G401.6 (cell line): ENCODE data around the gene CCDC174.

Experiments used
- FAIRE-seq: peaks from 2 replicates; lab custom pipeline; 2012; peaks lifted over from hg19 to GRCh38; lab: Jason Lieb, UNC

Gene CCDC174

DNA sequence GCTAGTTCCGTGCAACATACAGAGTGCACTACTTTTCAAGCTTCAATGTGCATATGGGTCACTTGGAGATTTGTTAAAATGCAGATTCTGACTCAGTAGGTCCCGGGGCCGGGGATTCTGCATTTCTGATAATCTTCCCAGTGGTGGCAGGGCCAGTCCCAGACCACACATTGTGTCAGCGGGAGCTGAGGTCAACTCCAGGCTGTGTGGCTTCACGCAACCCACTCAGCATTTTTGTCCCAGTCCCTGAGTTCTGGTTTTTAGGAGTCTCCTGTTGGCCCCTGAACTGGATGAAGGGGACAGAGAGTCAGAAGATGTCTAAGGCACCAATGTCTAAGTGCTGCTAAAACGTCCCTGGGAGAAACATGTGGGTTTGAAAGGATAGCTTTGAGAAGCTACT is 26.1 kb upstream of the CCDC174 start:
- no peak for FAIRE-seq

DNA sequence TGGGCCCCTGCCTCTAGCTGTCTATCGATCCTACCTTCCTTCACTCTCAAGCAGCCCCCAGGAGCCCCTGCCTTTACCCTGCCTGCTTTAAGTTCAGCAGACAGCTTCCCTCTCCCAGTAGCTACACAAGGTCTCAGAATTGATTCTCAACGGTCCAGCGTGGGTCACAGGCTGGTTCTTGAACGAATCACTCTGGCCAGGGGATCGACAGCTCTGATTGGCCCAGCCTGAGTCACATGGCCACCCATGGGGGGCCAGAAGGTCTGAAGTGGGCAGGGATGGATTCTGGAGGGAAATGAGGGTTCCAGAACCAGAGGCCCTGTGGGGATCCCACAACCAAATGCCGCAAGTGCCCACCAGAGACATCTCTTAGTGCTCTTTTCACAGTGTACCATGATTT is 23.7 kb upstream of the CCDC174 start:
- FAIRE-seq: no peak

DNA sequence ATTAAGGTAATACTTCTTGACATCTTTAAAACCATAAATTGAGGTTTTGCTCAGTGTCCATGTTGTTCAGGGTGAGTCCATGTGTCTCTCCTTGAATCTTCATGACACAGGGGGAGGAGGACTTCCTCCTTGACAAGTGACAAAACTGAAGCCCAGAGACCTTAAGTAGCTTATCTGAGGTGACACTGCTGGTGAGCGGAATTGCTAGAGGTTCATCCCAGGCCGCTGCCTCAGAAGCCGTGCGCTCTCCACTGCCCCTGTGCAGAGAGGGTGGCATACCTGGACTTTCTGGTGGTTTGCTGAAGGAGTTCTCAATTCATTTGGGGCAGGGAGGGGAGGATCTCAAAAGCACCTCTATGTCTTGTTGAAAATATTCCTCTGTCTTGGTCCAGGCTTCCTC is 23.2 kb upstream of the CCDC174 start:
- FAIRE-seq: no peak

DNA sequence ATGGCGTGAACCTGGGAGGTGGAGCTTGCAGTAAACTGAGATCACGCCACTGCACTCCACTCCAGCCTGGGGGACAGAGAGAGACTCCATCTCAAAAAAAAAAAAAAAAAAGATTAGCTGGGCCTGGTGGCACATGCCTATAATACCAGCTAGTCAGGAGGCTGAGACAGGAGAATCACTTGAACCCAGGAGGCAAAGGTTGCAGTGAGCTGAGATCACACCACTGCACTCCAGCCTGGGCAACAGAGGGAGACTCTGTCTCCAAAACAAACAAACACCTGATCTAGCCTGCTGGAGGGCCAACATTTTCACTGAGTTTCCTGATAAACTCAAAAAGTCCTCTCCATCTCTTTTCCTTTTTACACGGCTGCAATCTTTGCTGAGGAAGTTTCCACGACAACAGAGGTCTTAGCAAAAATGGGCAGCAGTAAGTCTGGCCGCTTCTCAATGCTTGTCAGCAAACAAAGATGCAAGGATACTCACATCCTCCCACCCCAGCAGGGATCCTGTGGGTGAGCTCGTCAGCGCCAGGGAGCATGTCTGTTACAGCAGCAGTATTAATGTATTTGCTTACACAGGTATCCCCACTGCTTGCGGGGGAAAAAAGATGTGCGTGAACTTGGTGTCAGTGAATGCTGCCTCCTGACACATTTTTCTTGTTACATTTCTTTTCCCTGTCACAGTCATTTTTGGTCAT is 21.0 kb upstream of the CCDC174 start:
- FAIRE-seq: no peak

DNA sequence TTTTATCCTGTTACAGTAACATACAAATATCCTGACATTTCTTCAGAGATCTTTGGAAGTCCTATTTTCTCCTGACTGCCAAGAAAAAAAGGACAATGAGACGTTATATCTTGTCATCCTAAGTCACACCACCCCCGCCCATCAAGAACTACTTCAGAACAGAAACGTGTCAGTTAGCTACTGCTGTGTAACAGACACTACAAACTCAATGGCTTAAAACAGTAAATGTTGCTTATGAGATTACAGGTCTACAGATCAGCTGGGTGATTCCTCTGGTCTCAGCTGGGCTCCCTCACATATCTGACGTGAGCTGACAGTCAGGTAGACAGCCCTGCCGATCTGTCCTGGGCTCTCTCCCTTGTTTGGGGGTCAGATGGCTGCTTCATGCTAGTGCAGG is 20.5 kb upstream of the CCDC174 start:
- FAIRE-seq: no peak

DNA sequence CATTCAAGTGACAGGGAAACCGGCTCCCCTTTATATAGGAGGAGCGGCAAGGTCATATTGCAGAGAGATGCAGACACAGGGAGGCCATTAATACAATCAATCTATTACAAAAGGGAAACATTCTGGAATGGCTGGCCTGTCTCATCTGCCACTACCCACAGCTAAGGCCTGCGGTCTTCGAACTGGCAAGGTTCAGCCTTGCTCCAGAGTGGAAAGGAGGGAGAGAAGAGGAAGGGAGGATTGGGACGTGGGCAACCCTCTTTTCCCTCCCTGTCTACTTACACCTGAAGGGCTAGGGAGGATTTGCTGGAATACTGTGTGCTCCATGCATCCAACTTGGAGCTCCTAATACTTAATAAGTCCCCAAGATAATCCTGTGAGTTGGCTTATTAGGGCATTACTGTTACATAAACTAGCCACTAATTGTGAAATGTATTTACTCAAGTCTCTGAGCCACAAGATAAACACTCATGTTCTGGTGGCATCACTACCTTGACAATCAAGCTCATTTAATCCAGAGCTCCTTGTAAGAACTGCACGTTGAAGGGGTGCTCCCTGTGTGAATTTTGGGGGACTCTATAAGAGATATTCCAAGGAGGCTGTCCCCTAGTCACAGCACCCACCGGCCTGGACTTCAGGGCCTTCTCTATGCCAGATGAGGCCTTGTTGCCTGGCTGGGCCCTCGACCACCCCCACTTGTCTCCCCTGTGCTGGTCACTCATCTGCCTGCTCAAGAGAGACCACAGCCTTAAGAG is 19.7 kb upstream of the CCDC174 start:
- FAIRE-seq: no peak

DNA sequence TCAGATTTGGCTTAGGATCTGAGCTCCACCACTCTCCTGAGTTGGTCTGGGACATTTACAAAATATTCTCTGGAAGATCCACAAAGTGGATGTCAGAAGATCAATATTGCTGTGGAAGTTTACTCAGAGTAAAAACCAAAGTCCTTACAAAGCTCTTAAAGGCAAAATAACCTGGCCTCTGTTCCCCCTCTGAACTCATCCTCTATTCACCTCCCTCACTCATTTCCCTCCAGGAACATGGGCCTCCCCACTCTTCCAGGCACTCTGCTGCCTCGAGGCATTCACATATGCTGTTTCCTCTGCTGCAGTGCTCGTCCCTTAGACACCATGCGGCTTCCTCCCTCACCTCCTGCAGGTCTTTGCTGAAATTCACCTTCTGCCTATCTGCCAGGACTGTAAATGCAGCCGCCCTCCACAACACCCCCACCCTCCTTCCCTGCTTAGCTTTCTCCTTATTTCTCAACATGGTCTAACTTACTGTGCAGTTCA is 19.1 kb upstream of the CCDC174 start:
- no peak for FAIRE-seq

DNA sequence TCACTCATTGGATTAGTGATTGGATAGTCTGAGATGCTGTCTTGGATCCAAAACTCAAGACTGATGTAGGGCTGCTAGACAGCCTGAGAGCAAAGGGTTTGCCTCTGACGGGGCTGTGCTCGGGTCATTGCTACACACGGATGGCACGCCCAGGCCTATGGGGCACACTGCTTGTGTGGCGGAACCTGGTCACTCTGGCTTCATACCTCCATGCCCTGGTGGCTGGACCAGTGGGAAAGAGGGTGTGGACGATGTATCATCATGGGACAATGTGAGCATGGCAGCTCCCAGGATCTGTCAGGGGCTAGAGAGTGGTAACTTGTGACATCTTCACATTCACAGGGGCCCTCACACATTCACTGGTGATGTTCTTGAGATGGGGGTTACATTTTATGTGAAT is 18.1 kb upstream of the CCDC174 start:
- FAIRE-seq: no peak

DNA sequence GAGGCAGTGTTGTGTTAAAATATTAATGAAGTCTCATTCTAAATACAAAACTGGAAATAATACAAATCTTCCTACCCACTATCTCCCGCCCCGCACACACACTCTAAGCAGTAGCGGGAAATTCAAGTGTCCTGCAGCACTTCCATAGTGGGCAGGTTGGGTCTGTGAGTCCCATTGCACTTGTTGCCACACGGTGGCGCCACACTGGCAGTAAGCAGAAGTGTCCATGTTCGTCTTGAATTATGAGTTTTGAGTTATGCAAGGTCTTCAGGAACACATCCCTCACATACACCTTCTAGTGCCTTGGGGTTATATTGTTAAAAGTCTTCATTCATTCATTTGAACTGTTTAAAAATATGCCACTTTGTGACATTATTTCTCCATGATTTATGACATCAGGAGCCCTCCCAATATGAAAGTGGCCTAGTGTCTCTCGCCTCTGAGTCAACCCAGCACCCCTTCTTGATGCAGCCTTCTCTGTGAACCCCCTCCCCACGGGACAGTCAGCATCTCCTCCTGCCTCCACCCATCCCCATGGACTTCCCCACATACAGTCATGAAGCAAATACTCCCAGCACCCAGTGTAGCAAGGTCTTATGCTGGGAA is 17.6 kb upstream of the CCDC174 start:
- FAIRE-seq: no peak

DNA sequence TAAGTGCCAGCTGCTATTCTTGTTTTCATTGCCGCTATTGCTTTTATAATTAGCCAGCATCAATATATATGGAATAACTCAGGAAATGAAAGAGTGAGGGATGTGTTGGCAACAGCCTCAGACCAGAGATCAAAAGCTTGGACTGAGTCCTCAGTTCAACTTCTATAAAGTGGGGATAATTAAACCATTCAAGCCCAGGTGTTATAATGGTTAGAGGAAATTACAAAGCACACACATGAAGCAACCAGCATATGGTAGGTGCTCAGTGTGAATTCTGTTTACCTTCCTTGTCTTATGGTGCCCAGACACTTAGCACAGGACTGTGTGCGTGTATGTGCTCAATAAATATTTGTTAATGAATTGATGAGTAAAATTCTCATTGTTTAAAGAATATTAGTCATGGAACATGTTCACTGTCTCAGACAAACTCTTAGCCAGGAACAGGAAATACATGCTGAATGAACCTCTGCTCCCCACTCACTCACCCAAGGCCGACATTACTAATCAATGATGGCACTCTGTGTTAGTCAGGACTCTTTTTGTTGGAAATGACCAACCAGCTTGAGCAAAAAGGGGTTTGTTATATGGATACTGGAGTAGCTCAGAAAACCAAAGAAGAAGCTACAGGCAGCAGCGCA is 16.7 kb upstream of the CCDC174 start:
- FAIRE-seq: no peak

DNA sequence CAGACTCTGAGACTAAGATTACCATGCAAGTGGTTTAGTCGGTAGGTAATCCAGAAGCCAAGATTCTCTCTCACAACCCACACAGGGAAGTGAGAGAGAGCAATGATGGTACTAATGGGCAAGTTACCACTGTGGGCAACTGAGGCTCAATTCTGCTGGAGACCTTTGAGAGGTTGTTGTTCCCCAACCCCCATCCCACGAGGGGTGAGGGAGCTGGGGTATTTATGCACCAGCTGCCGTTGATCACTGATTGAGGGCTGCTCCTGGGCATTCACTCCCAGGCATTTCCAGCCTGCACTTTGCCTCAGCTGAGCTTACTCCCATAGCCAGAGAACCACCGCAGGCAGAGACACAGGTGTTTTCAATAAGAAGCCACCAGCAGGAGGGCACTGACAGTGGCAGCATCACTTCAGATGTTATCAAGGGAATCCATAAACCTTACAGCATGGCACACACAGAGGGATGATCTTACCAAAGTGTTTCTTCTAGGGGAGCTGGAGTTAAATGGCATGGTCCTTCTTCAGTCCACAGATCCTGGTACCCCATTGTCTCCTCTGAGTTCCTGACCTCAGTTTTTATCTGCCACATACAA is 15.0 kb upstream of the CCDC174 start:
- FAIRE-seq: no peak

DNA sequence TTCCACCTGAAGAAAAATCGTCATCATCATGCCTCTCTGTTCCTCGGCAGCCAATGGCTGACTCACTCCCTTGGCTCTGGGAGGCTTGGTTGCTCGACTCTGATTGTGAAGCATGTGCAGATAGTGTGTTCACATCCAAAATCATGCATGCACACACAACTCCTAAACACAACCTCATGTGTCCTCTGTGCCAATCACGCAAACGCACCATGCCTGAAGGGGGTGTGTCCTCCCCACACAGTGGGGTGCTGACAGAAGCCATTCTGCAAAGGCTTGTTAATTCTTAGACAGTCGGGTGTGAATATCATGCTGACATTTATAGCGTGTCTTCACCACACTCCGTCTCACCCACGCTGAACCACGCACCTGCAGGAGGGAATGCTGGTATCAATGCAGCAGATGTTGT is 11.4 kb upstream of the CCDC174 start:
- no peak for FAIRE-seq

DNA sequence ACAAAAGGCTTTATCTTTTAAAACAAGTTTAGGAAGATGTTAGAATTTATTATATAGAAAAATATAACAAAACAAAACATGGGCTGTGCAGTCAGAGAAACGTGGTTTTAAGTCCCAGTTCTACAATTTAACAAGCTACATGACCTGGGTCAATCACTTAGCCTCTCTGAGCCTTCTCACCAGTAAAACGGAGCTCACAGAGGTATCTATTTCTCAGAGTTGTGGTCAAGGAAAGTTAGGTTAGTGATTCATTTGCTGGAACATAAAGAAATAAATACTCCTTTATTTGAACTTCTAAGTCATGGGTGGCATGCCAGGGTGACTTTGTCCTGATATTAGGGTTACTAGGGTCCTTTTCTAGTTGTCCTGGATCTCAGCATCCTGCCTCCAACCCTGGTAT is 10.8 kb upstream of the CCDC174 start:
- no peak for FAIRE-seq

DNA sequence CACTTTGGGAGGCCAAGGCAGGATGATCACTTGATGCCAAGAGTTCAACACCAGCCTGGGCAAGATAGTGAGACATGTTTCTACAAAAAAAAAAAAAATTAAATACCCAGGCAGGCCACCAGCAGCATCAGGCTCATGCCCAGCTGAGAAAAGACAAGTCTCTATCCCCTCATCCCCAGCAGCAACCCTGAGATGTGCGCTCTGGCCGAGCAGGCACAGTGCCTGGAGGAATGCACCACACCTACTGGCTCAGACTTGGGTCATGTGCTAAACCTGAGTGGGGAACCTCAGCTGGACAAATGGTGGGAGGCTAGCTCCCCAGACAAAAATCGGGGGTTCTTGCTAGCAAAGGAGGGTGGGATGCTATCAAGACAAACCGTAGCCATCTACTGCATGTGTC is 10.2 kb upstream of the CCDC174 start:
- no peak for FAIRE-seq

DNA sequence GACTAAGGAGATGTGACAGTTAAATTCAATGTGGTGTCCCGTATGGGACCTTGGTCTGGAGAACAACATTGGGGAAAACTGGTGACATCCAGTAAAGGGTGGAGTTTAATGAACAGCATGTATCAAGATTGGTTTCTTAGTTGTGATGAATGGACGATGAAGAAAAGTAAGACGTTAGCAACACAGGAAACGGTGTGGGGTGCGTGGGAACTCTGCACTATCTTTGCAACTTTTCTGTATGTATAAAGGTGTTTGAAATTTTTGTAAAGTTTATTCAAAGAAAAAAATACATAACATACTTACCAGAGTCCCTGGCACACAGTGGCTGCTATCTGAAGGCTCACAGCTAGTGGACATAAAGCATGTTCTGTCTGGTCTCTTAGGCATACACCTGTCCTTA is 6.1 kb upstream of the CCDC174 start:
- no peak for FAIRE-seq

DNA sequence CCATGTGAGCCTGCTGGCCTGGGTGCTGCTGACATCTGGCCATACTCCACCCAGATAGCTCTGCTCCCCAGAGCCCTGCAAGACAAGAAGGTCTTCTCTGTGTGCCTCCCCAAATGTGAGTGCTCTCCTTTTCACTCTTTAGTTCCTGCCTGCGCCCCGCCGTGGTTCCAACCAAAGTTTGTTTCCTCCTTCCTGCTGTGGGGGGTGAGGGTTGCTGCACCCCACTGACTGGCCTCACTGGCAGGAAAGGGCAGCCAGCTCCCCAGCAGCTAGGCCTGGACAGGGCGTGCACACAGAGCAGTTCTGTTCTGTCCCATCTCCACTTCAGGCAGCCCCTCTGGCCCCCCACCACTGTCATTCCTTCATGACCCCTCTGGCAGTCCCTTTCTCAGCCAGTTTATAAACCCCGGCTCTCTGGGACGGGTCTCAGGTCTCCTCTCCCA is 5.4 kb upstream of the CCDC174 start:
- FAIRE-seq: no peak

DNA sequence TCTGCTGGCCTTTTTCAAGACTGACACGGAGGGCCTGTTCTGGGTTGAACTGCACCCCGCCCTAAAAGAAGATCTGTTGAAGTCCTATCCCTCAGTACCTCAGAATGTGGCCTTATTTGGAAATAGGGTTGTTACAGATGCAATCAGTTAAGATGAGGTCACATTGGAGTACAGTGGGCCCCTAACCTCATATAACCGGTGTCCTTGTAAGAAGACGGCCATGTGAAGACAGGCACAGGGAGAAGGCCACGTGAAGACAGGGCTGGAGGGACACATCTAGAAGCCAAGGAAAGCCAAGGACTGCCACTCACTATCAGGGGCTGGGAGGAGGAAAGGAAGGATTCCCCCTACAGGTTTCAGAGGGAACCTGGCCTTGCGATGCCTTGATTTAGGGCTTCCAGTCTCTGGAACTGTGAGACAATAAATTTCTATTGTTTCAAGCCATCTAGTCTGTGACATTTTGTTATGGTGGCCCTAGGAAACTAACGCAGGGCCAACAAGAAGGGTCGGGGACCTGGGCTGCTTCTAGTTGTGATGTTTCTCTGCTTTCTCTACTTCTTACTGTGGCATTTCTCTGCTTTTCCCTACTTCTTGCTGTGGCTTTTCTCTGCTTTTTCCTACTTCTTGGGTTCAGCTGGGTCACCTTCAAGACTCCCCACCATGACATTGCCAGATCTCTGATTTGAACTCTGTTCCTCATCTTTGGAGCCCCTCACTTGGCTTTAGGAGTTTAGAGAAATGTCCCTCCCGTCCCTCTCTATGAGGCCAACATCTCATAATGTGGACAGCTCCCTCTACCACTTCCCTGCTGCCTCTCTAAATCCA is 4.8 kb upstream of the CCDC174 start:
- FAIRE-seq: no peak

DNA sequence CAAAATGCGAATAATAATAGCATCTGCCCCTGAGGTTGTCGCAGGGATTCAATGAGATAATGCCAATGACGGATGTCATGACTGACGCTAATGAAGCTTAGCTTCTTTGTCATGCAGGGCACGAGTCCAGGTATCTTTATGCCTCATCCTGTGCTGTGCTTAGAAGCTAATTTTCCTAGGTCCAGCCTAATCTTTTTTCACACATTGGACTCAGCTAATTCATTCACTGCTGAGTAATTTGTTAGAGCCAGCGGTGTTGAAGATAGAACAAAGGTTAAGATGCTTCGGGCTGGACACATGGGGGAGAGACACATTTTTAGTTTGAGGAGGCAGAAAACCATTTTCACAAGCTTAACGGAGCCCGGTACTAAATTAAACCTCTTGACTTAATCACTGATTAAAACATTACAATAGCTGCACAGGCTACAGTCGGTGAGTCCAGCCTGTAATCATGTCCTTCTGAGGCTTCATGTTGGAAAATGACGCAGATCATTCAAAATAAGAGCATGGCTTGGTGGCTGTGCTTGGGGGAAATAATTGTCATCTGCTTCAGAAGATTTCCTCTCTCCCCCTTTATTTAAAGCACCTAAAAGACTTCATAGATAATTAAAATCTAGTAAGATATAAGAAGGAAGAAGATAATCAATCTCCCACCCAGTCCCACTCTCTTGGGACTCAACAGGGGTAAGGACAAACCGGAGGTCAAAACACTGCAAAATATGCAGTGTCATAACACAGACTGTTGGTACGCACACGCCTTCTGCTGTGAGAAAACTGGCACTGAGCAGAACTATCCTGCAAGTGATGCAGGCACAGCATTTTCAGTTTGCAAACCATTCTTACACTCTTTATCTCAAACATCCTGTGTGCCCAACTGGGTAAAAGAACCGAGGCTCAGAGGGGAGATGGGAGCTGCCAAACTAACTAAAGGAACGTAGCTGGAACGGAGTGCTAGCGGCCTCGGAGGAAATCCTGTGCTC is 3.3 kb upstream of the CCDC174 start:
- no peak for FAIRE-seq

DNA sequence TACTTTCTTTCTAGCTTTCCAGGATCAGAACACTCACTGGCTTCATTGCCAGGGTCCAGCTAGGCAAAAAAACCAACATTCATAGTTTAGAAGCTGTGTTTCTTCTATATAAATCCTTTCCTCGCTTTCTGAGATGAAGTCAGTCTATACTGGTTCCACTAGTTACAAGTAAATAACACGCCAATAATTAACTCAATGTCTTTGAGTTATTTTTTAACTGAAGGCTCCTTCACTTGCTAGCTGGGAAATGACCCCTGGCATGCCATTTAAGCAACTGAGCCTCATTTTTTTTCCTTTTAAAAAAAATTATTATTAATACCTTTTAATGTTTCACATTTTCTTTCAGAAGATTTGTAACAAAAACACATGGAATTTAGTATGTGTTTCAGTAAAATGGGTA is 2.1 kb upstream of the CCDC174 start:
- no peak for FAIRE-seq

DNA sequence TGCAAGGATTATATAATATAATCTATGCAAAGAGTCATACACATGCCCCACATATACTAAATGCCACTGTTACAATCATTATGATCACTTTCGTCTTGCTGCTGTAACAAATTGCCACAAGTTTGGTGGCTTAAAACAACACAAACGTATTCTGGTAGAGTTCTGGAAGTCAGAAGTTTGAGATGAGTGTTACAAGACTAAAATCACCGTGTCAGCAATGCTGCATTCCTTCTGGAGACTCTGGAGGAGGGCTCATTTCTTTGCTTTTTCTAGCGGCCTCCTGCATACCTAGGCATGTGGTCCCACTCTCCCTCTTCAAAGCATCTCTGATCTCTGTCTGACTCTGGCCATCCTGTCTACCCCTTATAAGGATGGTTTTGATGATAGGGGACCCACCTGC is 1.4 kb upstream of the CCDC174 start:
- no peak for FAIRE-seq
